ENCODE results near the gene ZFAND3.

GRCh38 chr6:38169977-38170526 is 350.5 kb downstream of the ZFAND3 start:
- TF ChIP-seq POLR2A (IDR thresholded peaks at IDR 0.05) (no peak), CTCF (IDR thresholded peaks at IDR 0.05) (no peak), POLR2AphosphoS5 (IDR thresholded peaks at IDR 0.05) (no peak)
